ENCODE data around the gene LUZP2.

- TF ChIP-seq POLR2AphosphoS5 (IDR thresholded peaks at IDR 0.05) = no peak
- TF ChIP-seq, protein P1, sequence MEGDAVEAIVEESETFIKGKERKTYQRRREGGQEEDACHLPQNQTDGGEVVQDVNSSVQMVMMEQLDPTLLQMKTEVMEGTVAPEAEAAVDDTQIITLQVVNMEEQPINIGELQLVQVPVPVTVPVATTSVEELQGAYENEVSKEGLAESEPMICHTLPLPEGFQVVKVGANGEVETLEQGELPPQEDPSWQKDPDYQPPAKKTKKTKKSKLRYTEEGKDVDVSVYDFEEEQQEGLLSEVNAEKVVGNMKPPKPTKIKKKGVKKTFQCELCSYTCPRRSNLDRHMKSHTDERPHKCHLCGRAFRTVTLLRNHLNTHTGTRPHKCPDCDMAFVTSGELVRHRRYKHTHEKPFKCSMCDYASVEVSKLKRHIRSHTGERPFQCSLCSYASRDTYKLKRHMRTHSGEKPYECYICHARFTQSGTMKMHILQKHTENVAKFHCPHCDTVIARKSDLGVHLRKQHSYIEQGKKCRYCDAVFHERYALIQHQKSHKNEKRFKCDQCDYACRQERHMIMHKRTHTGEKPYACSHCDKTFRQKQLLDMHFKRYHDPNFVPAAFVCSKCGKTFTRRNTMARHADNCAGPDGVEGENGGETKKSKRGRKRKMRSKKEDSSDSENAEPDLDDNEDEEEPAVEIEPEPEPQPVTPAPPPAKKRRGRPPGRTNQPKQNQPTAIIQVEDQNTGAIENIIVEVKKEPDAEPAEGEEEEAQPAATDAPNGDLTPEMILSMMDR (IDR thresholded peaks at IDR 0.05) = no peak
These were observed 296.6 kb downstream of the LUZP2 start for GRCh38 chr11:24793479-24793878.
